NCI-H1417 treated with DMSO at 0.1 percent for 48 hours (cell line): ENCODE results near the gene SLC38A11.
"Not testable (repeated sequence)": the region's sequence is repeated elsewhere in the genome, so short reads cannot be mapped to it uniquely, and the experiment has no call there.

Experiments
- DNase-seq: peaks from one replicate; lab custom pipeline; 2025; lab: John Stamatoyannopoulos, UW

Gene SLC38A11

DNA sequence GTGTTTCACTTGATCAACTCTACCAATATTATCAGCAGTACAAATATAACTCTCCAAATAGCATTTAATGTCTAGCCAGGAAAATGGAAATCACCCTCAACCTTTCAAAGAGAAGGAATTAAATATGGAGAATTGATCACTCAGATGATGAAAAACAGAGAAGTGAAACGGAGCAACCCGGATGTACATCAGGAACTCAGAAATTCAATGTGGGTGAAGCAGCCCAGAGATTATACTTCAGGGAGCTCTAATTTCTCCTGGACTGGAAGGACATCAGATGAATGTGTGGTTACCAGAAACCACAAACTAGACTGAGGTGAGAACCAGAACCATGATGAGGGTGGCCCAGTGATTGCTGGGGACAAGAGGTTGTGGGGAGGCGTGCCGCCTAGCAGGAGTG lies 78.2 kb downstream of the SLC38A11 start:
- no peak for DNase-seq

DNA sequence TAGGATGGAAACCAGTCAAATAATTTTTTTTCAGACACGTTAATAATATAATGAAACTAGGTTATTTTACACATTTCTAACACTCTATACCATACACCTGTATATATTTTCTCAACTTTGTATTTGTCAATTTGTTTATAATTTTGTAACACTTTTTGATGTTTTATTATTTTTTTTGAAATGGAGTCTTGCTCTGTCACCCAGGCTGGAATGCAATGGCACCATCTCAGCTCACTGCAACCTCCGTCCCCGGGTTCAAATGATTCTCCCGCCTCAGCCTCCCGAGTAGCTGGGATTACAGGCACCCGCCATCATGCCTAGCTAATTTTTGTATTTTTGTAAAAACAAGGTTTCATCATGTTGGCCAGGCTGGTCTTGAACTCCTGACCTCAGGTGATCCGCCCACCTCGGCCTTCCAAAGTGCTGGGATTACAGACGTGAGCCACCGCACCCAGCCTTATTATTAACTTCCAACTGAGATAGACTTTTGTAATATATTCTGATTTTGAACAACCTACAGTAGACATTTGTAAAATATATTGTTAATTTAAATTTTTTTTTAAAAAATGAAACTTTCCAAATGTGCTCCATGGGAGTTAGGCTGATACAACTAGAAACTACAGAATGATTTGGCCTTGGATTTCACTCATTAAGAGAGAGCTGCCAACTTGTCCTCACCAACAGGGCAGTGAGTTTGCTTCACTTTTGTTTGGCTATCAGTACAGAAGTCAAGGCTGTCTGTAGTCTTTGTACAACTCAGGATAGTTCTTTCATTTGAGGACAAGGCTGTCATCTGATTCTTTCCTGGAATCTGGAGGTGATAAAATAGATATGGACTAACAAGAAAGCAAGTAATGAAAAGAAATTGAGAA lies 79.8 kb downstream of the SLC38A11 start:
- DNase-seq: no peak

DNA sequence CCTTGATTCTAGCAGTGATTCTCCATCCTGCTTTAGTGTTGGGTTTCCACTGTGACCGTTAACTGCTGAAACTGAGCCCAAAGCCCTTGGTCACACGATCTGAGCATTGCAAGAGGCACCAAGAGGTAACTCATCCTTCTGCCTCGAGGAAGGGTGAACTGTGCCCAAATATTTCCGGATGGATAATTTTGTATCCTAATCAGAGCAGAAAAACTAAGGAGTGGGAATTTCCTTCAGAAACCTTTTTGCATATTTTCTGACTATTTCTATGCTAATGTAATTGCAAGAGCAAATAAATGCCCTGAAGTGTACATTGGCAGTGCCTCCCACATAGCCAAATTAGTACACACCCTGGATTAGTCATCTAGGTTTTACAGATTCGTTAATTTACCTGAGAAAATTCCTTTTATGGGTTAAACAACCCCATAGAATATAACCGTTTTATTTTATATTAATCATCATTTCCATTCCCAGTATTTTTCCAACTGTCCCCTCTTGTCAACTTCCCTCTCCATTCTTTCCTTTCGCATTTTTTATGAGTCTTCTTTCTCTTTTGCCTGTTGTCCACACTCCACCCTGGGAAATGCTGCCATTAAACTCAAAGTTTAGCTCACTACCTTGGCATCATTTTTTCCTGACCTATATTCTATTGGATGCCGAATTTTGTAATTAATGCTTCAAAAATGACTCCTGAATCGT lies 82.0 kb downstream of the SLC38A11 start:
- DNase-seq: no peak

DNA sequence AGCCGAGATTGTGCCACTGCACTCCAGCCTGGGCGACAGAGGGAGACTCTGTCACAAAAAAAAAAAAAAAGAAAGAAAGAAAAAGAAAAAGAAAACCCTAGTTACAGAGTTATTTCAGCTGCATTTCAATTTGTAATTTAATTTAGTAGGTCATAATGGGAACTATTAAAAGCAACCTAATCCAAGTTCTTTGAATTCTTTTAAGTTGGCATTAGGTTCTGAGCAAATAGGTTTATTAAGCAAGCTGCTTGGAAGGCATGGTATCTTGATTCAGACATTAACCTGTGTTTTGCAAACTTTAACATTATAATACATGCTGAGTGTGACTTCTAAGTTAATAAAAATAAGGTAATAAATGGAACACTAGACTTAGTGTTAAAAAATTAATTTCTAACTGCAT lies 83.9 kb downstream of the SLC38A11 start:
- no peak for DNase-seq

GRCh38 chr2:164869420-164869772 lies 85.9 kb downstream of the SLC38A11 start:
- no peak for DNase-seq

- DNase-seq: no peak
Observed at GRCh38 chr2:164868563-164869419, 86.5 kb downstream of the SLC38A11 start.

- DNase-seq: no peak
Observed at GRCh38 chr2:164867779-164868397, 87.4 kb downstream of the SLC38A11 start.

DNA sequence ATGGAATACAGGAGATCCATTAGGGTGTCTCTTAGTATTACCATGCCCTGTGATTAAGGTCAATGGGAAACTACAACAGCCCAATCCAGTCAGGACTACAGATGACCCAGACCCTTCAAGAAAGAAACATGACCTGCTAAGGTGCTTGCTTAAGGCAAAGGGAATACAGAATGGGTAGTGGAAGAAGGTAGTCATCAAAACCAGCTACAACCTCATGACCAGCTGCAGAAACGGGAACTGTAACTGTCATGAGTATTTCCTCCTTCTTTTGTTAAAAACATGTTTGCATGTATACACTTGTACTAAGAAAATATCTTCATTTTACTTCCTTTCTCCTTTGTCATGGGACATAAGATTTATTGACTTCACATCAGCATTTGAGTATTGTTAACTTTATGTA lies 88.9 kb downstream of the SLC38A11 start:
- DNase-seq: not testable (repeated sequence)

DNA sequence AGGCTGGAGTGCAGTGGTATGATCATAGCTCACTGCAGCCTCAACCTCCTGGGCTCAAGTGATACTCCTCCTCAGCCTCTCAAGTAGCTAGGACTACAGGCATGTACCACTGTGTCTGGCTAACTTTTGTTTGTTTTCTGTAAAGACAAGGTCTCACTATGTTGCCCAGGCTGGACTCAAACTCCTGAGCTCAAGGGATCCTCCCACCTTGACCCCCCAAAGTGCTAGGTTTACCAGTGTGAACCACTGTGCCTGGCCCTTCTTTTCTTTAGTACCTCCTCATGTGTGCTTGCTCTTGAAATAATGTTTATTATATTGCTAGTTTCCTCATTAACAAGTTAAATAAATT lies 94.7 kb downstream of the SLC38A11 start:
- DNase-seq: no peak

DNA sequence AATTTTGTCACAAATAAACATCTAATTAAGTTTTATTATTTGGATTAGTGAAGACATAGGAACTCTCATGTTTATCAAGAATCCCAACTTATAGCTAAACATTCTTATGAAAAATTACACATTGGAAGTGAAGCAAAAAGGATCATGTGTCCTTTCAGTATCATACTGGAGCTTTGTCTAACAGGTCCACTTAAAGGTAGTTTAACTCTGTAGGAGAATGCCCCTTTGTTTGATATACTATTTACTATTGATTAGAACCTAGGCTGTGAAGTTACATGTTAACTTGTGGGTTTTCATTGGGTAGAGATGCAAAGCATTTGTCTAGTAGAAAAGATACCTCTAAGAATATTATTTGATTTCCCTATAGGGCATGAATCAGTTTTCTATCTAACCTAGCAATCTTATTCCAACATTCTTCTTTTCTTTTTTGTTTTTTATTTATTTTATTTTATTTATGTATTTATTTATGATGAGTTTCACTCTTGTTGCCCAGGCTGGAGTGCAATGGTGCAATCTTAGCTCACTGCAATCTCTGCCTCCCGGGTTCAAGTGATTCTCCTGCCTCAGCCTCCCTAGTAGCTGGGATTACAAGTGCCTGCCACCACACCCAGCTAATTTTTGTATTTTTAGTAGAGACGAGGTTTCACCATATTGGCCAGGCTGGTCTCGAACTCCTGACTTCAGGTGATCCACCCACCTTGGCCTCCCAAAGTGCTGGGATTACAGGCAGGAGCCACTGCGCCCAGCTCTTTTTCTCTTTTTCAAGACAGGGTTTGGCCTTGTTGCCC lies 95.2 kb downstream of the SLC38A11 start:
- DNase-seq: not testable (repeated sequence)

DNA sequence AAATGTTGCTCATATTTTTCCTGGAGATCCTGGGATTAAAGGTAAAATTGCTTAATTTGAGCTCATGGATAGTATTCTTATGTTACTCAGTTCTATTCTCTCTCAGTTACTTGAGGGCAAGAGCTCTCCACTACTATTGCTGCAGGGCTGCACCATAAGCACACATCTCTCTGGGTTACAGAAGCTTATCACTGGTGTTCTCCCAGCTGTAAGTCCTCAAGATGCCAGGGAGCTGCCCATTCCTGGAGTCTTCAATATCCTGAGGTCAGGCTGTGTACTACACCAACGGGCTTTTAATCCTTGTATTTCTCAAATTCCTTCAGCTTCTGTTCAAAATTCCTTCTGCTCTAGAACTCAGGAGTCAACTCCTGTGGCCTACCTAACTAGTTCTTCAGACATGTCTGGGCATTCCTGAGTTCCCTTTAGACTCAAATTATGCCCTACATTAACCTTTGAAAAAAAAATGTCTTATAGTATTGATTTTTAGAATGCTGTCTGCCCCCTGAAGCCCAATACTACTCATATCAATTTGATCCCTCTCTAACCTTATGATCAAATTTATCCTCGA lies 96.0 kb downstream of the SLC38A11 start:
- no peak for DNase-seq

DNA sequence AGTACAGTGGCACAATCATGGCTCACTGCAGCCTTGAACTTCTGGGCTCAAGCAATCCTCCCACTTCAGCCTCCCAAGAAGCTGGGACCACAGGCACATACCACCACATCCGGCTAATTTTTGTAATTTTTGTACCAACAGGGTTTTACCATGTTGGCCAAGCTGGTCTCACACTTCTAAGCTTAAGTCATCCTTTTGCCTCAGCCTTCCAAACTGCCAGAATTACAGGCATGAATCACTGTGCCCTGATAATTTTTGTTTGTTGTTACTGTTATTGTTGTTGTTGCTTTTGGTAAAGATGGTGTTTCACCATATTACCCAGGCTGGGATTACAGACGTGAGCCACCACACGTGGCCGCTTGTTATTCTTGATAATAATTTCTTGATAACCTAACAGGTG lies 103.2 kb downstream of the SLC38A11 start:
- DNase-seq: no peak

DNA sequence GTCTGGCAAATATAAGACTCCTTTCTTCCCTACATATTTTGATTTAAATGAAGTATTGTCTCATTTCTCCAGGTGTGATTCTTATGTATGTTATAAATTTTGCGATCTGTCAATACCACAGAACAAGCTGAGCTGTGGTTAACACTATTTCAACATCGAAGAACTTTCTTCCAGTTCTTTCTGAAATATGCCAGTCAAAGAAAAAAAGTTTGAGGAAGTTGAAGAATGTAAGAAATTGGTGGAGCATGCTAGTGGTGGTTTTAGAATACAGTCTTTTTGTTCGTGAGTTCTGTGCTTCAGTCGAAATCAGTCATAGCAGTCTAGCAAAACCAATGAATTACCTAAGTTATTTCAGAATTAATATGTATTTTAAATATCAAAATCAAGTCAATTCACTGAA lies 105.1 kb downstream of the SLC38A11 start:
- DNase-seq: no peak

DNA sequence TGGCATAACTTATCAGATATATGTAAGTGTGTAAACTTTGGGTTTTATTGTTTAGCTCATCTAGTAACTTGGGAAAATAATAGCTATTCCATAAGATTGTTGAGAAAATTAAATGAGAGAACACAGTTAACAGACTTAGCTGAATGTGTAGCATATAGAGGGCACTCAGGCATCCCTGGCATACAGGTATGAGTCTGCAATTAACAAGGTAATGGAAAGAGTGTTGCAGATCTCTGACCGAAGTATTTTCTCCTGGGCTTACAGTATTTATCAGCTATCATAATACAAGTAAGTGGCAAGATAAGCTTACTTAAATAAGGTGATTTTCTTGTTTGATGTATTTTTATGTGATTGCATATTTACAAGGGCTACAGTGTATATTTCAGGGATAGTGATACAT lies 105.8 kb downstream of the SLC38A11 start:
- no peak for DNase-seq

DNA sequence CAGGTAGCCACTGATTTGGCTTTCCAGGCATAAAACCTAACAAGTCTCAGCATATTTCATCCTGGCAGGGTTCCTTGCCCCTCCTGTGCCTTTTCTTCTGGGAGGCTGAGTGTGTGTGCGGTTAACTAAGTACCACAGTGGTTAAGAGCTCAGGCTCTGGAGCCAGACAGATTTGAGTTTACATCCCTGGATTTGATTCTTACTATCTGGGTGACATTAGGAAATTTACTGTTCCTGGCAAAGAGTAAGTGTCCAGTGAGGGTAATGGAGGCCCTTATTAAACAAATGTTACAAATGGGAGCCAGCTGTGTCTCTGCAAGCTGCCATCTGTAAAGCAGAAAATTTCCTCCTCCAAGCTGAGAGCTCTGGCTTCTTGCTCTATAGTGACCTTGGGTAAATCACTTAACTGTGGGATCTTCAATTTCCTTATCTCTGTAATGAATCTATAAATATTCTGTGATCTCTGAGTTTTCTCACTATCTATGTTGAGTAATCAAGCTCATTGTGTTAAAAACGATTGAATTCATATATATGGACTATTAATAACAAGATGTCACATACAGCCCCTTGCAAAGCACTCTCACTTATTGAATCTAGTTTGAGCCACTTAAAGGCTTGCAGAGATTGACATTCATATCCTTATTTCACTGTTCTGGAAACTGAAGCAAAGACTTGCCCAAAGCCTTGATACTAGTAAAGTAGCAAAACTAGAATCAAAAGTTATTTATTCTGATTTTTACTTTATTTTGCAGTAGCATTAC lies 107.2 kb downstream of the SLC38A11 start:
- no peak for DNase-seq

DNA sequence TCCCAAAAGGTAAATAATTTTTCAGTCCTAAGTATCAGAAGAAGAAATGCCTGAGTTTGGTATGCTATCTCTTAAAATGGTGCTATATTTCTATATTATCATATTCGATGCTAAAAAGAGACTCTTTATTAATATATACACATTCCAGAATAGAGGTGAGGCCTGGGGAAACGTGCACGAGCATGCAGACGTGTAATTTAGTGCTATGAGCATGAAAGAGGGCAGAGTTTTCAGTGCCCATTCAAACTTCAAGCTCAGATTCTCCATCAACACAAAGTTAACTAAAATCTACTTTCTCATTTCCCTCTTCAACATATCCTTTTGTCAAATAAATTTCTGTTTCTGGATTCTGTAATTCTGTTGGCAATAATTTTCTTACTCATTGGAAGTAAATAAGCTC lies 108.0 kb downstream of the SLC38A11 start:
- DNase-seq: no peak

- no peak for DNase-seq
Observed at GRCh38 chr2:164846276-164846675, 109.0 kb downstream of the SLC38A11 start.
